Measurements from ENCODE around the gene GCN1. TPM values are rescaled to one million over a fixed set of nuclear protein-coding genes. Genes with fewer than 3 reads are reported as not detected.

The GCN1 gene
- total RNA-seq, 3 donors from 2014 or later = 74.6 to 108 (median 76.7) TPM

DNA sequence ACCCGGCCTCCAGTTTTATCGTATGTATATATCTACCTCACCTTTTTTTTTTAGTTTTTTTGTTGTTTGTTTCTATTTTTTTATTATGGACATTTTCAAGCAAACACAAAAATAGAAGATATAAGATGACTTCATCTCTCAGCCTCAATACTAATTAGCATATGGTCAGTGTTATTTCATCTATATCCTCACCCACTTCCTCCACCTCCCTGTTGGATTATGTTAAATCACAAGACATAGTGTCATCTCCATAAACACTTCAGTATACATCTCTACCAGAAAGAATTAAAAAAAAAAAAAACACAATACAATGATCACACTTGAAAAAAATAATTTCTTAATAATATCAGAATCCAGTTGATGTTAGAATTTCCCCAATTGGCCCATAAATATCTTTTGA is 112.9 kb downstream of the GCN1 start:
- H3K9me3 ChIP-seq = no peaks in the 10 kb centered on the region
- no peak for TF ChIP-seq CTCF (IDR thresholded peaks at IDR 0.05)
- H3K36me3 ChIP-seq (ENCODE audit: low read depth) = no peaks in the 10 kb centered on the region
- intact Hi-C loops (cut with DNase I, micrococcal nuclease) = no loop called here
- ATAC-seq (no peak), DNase-seq (no peak)
- no peaks in the 10 kb centered on the region for H3K4me1 ChIP-seq (ENCODE audit: low read depth)
- H3K4me3 ChIP-seq = no peak overlapping the region

GRCh38 chr12:120079411-120080400 is 114.8 kb downstream of the GCN1 start:
- peak in 1 of 3 donors; percentile 30 for DNase-seq
- ATAC-seq = peak; percentile 88
- no peak overlapping the region for H3K4me3 ChIP-seq
- no peaks in the 10 kb centered on the region for H3K36me3 ChIP-seq (ENCODE audit: low read depth)
- intact Hi-C loops (cut with DNase I, micrococcal nuclease) = no loop called here
- H3K4me1 ChIP-seq (ENCODE audit: low read depth) = no peaks in the 10 kb centered on the region
- no peak for TF ChIP-seq CTCF (IDR thresholded peaks at IDR 0.05)
- no peaks in the 10 kb centered on the region for H3K9me3 ChIP-seq

DNA sequence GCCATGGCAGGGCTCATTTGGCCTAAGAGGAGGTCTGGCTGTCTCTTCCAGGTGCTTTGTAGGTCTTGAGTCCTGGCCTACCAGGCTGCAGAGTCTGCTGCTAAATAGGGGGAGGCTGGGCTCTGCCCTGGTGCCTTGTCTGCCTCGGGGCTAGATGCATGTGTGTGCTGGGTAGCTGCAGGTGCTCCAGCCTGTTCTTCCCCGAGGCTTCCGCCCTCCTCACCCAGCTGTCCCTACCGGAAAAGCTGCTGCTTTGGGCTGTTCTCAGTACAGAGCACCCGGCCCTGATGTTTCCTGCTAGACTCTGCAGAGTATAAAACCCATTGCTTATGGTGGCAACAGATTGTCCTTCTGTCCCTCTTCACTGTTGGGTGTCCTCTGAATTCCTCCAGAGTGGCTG is 115.6 kb downstream of the GCN1 start:
- DNase-seq (no peak), ATAC-seq (peak; percentile 76)
- H3K9me3 ChIP-seq = no peaks in the 10 kb centered on the region
- H3K4me1 ChIP-seq (ENCODE audit: low read depth) = no peaks in the 10 kb centered on the region
- no peak for TF ChIP-seq CTCF (IDR thresholded peaks at IDR 0.05)
- H3K36me3 ChIP-seq (ENCODE audit: low read depth) = no peaks in the 10 kb centered on the region
- H3K4me3 ChIP-seq = no peak overlapping the region
- intact Hi-C loops (cut with DNase I, micrococcal nuclease) = no loop called here

DNA sequence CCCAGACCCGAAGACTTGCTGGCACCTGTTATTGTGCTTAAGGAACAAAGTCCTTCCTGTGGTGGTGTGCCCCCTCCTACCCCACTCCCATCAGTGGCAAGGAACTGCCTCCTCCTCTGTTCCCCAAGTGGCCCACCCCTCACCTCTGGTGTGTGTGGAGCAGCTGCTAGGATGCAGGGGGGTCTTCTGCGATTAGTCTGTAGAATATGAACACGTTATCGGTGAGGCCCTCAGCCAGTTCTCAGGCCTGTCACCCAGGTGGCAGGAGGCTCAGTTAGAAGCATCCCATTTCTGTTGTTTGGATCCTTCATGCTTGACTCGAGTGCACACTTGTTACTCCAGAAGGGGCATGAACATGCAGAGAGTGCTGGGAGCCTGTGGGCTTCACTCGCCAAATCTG is 117.3 kb downstream of the GCN1 start:
- no peak for TF ChIP-seq CTCF (IDR thresholded peaks at IDR 0.05)
- DNase-seq (no peak), ATAC-seq (no peak)
- Histone ChIP-seq H3K36me3 (ENCODE audit: low read depth) (no peaks in the 10 kb centered on the region), H3K9me3 (no peaks in the 10 kb centered on the region), H3K4me3 (no peak overlapping the region), H3K4me1 (ENCODE audit: low read depth) (no peaks in the 10 kb centered on the region)
- intact Hi-C loops (cut with DNase I, micrococcal nuclease) = no loop called here

Small RNAs within 50 kb of the gene (microRNA-seq; reads per million reads assigned to microRNA genes)
- not detected for gene MIR4498

Other genes with a start within 250 kb of the GCN1 start
- 10 to 100 TPM in 1 of 3 donors, 1 to 10 TPM in 2; 6.7 to 10.6 (median 6.8) TPM for gene BICDL1, start 205.5 kb downstream of the GCN1 start, total RNA-seq
- 10 to 100 TPM; 50.1 to 56.5 (median 51.3) TPM for gene RAB35, start 78.0 kb downstream of the GCN1 start, total RNA-seq
- 1,000 to 10,000 TPM; 1,175 to 1,810 (median 1,602) TPM for gene RPLP0, start 6.4 kb upstream of the GCN1 start, total RNA-seq
- 100 to 1,000 TPM; 117 to 167 (median 146) TPM for gene PXN, start 71.0 kb upstream of the GCN1 start, total RNA-seq
- over 10,000 TPM in 2 of 3 donors, 1,000 to 10,000 TPM in 1; 4,682 to 17,144 (median 13,566) TPM for gene RNU4-2, start 97.2 kb upstream of the GCN1 start, total RNA-seq
- 1,000 to 10,000 TPM; 2,217 to 4,015 (median 3,130) TPM for gene RNU4-1, start 98.5 kb upstream of the GCN1 start, total RNA-seq
- gene SIRT4, start 107.6 kb upstream of the GCN1 start, total RNA-seq = 1 to 10 TPM in 2 of 3 donors, under 1 TPM in 1; 0.53 to 3.9 (median 2.8) TPM
- not detected for gene PLA2G1B, start 133.1 kb upstream of the GCN1 start, total RNA-seq
- gene MSI1, start 174.4 kb upstream of the GCN1 start, total RNA-seq = 1 to 10 TPM; 3.7 to 6.3 (median 3.8) TPM
- gene COX6A1, start 243.4 kb upstream of the GCN1 start, total RNA-seq = 100 to 1,000 TPM; 509 to 899 (median 865) TPM